ENCODE results near the gene PRM2. TPM values are rescaled to one million over a fixed set of nuclear protein-coding genes. Genes with fewer than 3 reads are reported as not detected.

The PRM2 gene
- total RNA-seq, 2 donors from 2014 or later: 343 TPM; not detected in 1

- WGBS: 18% methylated on average over 13 of the region's 13 CpGs
- TF ChIP-seq, protein P1, sequence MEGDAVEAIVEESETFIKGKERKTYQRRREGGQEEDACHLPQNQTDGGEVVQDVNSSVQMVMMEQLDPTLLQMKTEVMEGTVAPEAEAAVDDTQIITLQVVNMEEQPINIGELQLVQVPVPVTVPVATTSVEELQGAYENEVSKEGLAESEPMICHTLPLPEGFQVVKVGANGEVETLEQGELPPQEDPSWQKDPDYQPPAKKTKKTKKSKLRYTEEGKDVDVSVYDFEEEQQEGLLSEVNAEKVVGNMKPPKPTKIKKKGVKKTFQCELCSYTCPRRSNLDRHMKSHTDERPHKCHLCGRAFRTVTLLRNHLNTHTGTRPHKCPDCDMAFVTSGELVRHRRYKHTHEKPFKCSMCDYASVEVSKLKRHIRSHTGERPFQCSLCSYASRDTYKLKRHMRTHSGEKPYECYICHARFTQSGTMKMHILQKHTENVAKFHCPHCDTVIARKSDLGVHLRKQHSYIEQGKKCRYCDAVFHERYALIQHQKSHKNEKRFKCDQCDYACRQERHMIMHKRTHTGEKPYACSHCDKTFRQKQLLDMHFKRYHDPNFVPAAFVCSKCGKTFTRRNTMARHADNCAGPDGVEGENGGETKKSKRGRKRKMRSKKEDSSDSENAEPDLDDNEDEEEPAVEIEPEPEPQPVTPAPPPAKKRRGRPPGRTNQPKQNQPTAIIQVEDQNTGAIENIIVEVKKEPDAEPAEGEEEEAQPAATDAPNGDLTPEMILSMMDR (IDR thresholded peaks at IDR 0.05): no peak
- TF ChIP-seq POLR2A (IDR thresholded peaks at IDR 0.05): no peak
- TF ChIP-seq POLR2AphosphoS5 (IDR thresholded peaks at IDR 0.05): no peak
- Histone ChIP-seq H3K9me3 (no peaks in the 10 kb centered on the region), H3K4me1 (replicated peaks) (no peaks in the 10 kb centered on the region), H3K27me3 (replicated peaks; ENCODE audit: insufficient read depth) (no peaks in the 10 kb centered on the region), H3K36me3 (no peaks in the 10 kb centered on the region), H3K27ac (no peak overlapping the region), H3K4me3 (no peak overlapping the region)
- intact Hi-C loops (cut with DNase I): no loop called here
- no peak for DNase-seq (ENCODE audit: low spot score)
Observed at GRCh38 chr16:11315510-11315909, 39.2 kb upstream of the PRM2 start.

GRCh38 chr16:11314309-11314894 is 38.1 kb upstream of the PRM2 start:
- no peaks in the 10 kb centered on the region for H3K4me1 ChIP-seq (replicated peaks)
- intact Hi-C loops (cut with DNase I): no loop called here

DNA sequence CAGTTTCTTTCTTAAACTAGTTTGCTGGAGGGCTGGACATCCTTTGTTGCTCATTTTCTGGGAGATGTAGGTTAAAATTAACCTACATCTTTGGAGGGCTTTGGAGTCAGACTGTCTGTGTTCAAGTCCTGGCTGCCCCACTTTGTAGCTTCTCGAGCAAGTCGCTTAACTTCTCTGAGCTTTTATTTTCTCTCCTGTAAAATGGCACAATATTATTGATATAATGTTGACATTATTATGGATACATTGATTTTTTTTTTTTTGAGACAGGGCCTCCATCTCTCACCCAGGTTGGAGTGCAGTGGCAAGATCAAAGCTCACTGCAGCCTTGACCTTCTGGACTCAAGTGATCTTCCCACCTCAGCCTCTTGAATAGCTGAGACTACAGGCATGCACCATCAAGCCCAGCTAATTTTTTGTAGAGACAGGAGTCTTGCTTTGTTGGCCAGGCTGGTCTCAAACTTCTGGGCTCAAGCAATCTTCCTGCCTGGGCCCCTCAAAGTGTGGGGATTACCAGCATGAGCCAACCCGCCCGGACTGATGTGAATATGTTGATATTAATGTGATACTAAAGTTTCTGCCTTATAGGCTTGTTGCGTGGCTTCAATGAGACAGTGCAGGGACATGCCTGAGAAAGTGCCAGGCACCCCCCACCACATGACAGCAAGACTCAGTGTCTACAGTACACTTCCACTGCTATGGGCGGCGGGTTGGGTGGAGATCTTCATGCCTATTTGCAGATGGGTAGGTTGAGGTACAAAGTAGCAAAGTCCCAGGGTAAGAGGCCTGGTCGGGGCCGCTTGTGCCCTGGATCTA is 37.4 kb upstream of the PRM2 start:
- WGBS: 90% methylated on average over 9 of the region's 9 CpGs
- H3K27ac ChIP-seq: no peak overlapping the region
- H3K9me3 ChIP-seq: no peaks in the 10 kb centered on the region
- intact Hi-C loops (cut with DNase I): no loop called here
- H3K27me3 ChIP-seq (replicated peaks; ENCODE audit: insufficient read depth): no peaks in the 10 kb centered on the region
- TF ChIP-seq POLR2AphosphoS5 (IDR thresholded peaks at IDR 0.05): no peak
- TF ChIP-seq POLR2A (IDR thresholded peaks at IDR 0.05): no peak
- TF ChIP-seq, protein P1 (IDR thresholded peaks at IDR 0.05): no peak
- no peaks in the 10 kb centered on the region for H3K4me1 ChIP-seq (replicated peaks)
- DNase-seq (ENCODE audit: low spot score): no peak
- no peak overlapping the region for H3K4me3 ChIP-seq
- H3K36me3 ChIP-seq: no peaks in the 10 kb centered on the region

More at GRCh38 chr16:11314309-11314894, 38.1 kb upstream of the PRM2 start:
- TF ChIP-seq, protein P1 (IDR thresholded peaks at IDR 0.05): no peak
- TF ChIP-seq POLR2A (IDR thresholded peaks at IDR 0.05) (no peak), POLR2AphosphoS5 (IDR thresholded peaks at IDR 0.05) (no peak)
- H3K4me3 ChIP-seq: no peak overlapping the region
- 89% methylated on average over 8 of the region's 8 CpGs for WGBS
- no peaks in the 10 kb centered on the region for H3K27me3 ChIP-seq (replicated peaks; ENCODE audit: insufficient read depth)
- H3K9me3 ChIP-seq: no peaks in the 10 kb centered on the region
- no peak overlapping the region for H3K27ac ChIP-seq
- H3K36me3 ChIP-seq: no peaks in the 10 kb centered on the region
- no peak for DNase-seq (ENCODE audit: low spot score)

DNA sequence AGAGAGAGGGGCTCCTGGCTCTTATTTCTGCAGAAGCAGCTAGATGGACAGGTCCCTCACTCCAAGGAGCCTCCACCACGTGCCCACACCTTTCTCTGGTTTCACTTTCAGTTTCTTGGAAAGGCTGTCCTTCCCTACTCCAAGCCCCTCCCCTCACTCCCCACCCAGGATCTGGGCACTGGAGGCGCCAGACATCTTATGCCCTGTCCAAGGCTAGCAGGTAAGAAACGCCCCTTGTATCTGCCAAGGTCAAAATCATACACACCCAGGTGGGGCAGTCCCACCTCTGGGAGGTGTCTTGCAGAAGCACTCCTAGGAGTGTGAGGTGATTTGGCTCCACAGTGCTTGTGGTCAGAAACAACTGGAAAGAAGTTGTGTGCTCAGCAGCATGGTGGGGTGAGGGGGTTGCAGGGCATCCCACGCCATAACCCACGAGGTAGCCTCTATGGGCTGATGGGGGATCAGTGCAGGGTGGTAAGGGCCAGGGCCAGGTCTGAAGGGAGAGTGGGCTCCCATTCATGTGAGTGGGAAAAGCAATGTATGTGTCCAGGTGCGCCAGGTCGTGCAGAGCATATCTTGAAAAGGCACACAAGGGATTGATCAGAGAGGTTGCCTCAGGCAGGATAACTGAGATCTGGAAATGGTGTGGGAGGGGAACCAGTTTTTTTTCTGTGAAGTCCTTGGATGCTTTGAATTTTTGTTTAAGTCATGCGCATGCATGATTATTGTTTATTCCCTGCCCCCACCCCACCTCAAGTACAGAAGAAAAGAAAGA is 36.6 kb upstream of the PRM2 start:
- Histone ChIP-seq H3K27ac (no peak overlapping the region), H3K4me1 (replicated peaks) (no peaks in the 10 kb centered on the region), H3K9me3 (no peaks in the 10 kb centered on the region), H3K4me3 (no peak overlapping the region), H3K36me3 (no peaks in the 10 kb centered on the region), H3K27me3 (replicated peaks; ENCODE audit: insufficient read depth) (no peaks in the 10 kb centered on the region)
- no peak for DNase-seq (ENCODE audit: low spot score)
- no peak for TF ChIP-seq POLR2AphosphoS5 (IDR thresholded peaks at IDR 0.05)
- TF ChIP-seq, protein P1 (IDR thresholded peaks at IDR 0.05): no peak
- TF ChIP-seq POLR2A (IDR thresholded peaks at IDR 0.05): no peak
- WGBS: 56% methylated on average over 8 of the region's 8 CpGs
- intact Hi-C loops (cut with DNase I): no loop called here

All from prostate gland (tissue), 2 donors.